HEK293T (cell line): ENCODE data around the gene SLC25A33.

Source experiments
- ARNT ChIP-seq: fragments of 450-650 bp; IDR thresholded peaks from 2 replicates; pipeline ENCODE4 v1.6.1; 2017; ENCODE audit warnings: mild to moderate bottlenecking
- BHLHE40 ChIP-seq: fragments of 450-650 bp; IDR thresholded peaks from 2 replicates; pipeline ENCODE4 v1.6.1; 2016; ENCODE audit warnings: mild to moderate bottlenecking, moderate library complexity, borderline replicate concordance
- ELF4 ChIP-seq: fragments of 450-650 bp; IDR thresholded peaks from 2 replicates; pipeline ENCODE4 v1.6.1; 2017; ENCODE audit warnings: antibody characterized with exemption
- FOXM1 ChIP-seq: fragments of 450-650 bp; IDR thresholded peaks from 2 replicates; pipeline ENCODE4 v1.6.1; 2017; ENCODE audit warnings: mild to moderate bottlenecking, borderline replicate concordance
- SP1 ChIP-seq: fragments of 450-650 bp; IDR thresholded peaks from 2 replicates; pipeline ENCODE4 v1.6.1; 2017

DNA sequence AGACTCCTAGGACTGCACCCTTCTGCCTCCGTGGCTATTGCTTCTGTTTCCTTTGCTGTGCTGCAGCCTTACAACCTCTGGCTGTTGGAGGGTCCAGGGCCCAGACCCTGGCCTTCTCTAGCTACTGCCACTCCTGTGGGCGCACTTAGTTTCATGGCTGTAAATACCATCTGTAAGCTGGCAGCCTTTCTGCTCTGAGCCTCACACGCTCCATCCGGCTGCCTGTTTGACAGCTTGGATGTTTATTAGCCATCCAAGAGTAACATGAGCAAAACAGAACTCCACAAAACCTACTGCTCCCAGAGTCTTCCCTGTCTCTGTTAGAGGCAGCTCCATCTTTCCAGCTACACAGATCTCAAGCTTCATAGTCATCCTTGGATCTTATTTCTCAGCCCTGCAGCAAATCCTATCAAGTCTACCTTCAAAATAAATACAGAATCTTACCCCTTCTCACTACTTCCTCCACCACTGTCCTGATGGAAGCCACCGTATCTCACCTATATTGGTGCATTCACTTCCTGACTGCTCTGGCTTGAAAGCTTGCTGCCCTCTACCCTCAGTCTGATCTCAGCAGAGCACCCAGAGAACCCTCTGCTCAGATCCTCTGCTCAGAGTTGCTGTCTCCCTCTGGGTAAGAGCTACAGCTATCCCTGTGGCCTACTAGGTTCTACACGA lies 19.1 kb downstream of the SLC25A33 start:
- TF ChIP-seq ARNT (no peak), ELF4 (no peak), BHLHE40 (no peak), SP1 (no peak), FOXM1 (no peak)
